Right lobe of liver (tissue), 4 donors: ENCODE results near the gene STMND1.

Experiments
- POLR2A ChIP-seq: fragments of 450-650 bp; IDR thresholded peaks from one replicate; pipeline ENCODE4 v1.6.1; 2017; ENCODE audit warnings: antibody characterized with exemption, mild to moderate bottlenecking
- TF ChIP-seq, protein P1 (sequence below), 4 donors: fragments of 200-600 bp in 3 of 4; fragments of 450-650 bp in 1 of 4; IDR thresholded peaks; one replicate each; pipeline versions ENCODE4 v1.5.1 to v1.8.0; 2016 to 2022; ENCODE audit warnings: antibody characterized with exemption in 4 of 4, mild to moderate bottlenecking in 2 of 4
- donor health status: DM: no; HTN: no; CAD: no.
- donor health status: DM: no; HTN: no; CAD: no.
- donor health status: DM: no; HTN: yes; CAD: no.

DNA sequence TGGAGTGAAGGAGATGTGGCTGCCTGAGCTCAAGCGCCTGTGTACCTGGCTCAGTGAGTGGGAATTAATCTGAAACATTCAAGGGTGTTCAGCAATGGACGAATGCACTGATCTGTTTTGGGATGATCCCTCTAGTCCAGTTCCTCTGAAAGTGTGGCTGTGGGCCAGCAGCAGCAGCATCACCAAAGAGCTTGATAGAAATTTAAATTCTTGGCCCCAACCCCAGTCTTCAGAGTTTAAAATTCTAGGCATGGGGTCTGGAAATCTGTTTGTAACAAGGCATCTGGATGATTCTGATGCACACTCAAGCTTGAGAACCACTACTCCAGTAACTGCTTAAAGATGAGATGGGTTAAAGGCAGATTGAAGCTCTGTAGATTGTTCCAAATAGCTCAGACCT lies 59.2 kb downstream of the STMND1 start:
- TF ChIP-seq, protein P1, sequence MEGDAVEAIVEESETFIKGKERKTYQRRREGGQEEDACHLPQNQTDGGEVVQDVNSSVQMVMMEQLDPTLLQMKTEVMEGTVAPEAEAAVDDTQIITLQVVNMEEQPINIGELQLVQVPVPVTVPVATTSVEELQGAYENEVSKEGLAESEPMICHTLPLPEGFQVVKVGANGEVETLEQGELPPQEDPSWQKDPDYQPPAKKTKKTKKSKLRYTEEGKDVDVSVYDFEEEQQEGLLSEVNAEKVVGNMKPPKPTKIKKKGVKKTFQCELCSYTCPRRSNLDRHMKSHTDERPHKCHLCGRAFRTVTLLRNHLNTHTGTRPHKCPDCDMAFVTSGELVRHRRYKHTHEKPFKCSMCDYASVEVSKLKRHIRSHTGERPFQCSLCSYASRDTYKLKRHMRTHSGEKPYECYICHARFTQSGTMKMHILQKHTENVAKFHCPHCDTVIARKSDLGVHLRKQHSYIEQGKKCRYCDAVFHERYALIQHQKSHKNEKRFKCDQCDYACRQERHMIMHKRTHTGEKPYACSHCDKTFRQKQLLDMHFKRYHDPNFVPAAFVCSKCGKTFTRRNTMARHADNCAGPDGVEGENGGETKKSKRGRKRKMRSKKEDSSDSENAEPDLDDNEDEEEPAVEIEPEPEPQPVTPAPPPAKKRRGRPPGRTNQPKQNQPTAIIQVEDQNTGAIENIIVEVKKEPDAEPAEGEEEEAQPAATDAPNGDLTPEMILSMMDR (IDR thresholded peaks at IDR 0.05), result no peak
- no peak for TF ChIP-seq POLR2A
